ENCODE data around the gene VSIG4.
"Not testable (repeated sequence)": the region's sequence is repeated elsewhere in the genome, so short reads cannot be mapped to it uniquely, and the experiment has no call there.

The VSIG4 gene

GRCh38 chrX:65975161-65975751, 64.6 kb downstream of the VSIG4 start:
- DNase-seq = not testable (repeated sequence)

Measured in activated CD4-positive, alpha-beta T cell treated with anti-CD3 and anti-CD28 coated beads, Interleukin-10, Interleukin-2, amounts not matched to agents 100 ng/mL and 50 ng/mL, durations not matched to agents 16 hours and 8 hours (primary cell).